BE2C (cell line): Measurements from ENCODE around the gene ANKRD37.

Source experiments
- DNase-seq: peaks from one replicate; pipeline ENCODE4 v3.0.0-alpha.2; 2020
- H3K27me3 ChIP-seq: fragments of 250-450 bp; sonication (Bioruptor Pico); 2 replicates; pipeline ENCODE4 v1.5.1; 2020; ENCODE audit warnings: mild to moderate bottlenecking
- H3K36me3 ChIP-seq: fragments of 250-450 bp; sonication (Bioruptor Pico); 2 replicates; pipeline ENCODE4 v1.5.1; 2020; ENCODE audit warnings: mild to moderate bottlenecking
- H3K4me1 ChIP-seq: fragments of 250-450 bp; sonication (Bioruptor Pico); 2 replicates; pipeline ENCODE4 v1.5.1; 2020
- H3K4me3 ChIP-seq: 2 replicates; pipeline ENCODE4 v1.5.1; 2011; ENCODE audit warnings: low read depth, low read length
- H3K9me3 ChIP-seq: fragments of 250-450 bp; sonication (Bioruptor Pico); 2 replicates; pipeline ENCODE4 v1.5.1; 2020
- CTCF ChIP-seq: IDR thresholded peaks from 2 replicates; pipeline ENCODE4 v1.5.1; 2012; ENCODE audit warnings: mild to moderate bottlenecking, low read depth, low read length

The ANKRD37 gene

GRCh38 chr4:185363251-185363650, 33.4 kb upstream of the ANKRD37 start:
- Histone ChIP-seq H3K4me3 (no peak overlapping the region), H3K27me3 (no peaks in the 10 kb centered on the region), H3K9me3 (no peaks in the 10 kb centered on the region), H3K4me1 (peaks cover 9% of the 10 kb centered on the region), H3K36me3 (no peaks in the 10 kb centered on the region)
- DNase-seq, result no peak
- no peak for TF ChIP-seq CTCF

GRCh38 chr4:185364886-185365285, 31.8 kb upstream of the ANKRD37 start:
- no peak for TF ChIP-seq CTCF
- no peaks in the 10 kb centered on the region for H3K9me3 ChIP-seq
- peaks cover 3% of the 10 kb centered on the region for H3K4me1 ChIP-seq
- no peak for DNase-seq
- H3K27me3 ChIP-seq, result no peaks in the 10 kb centered on the region
- H3K36me3 ChIP-seq, result no peaks in the 10 kb centered on the region
- H3K4me3 ChIP-seq, result no peak overlapping the region

GRCh38 chr4:185369731-185370130, 26.9 kb upstream of the ANKRD37 start:
- DNase-seq, result no peak
- no peak for TF ChIP-seq CTCF
- Histone ChIP-seq H3K27me3 (no peaks in the 10 kb centered on the region), H3K4me3 (no peak overlapping the region), H3K9me3 (no peaks in the 10 kb centered on the region), H3K36me3 (no peaks in the 10 kb centered on the region), H3K4me1 (no peaks in the 10 kb centered on the region; the same call in 1 of the 2 replicates)

GRCh38 chr4:185370268-185370949, 26.2 kb upstream of the ANKRD37 start:
- TF ChIP-seq CTCF, result no peak
- Histone ChIP-seq H3K4me1 (no peaks in the 10 kb centered on the region; the same call in 1 of the 2 replicates), H3K27me3 (no peaks in the 10 kb centered on the region), H3K36me3 (no peaks in the 10 kb centered on the region), H3K4me3 (no peak overlapping the region), H3K9me3 (no peaks in the 10 kb centered on the region)
- DNase-seq, result no peak

GRCh38 chr4:185371702-185372101, 24.9 kb upstream of the ANKRD37 start:
- Histone ChIP-seq H3K4me3 (no peak overlapping the region), H3K36me3 (no peaks in the 10 kb centered on the region), H3K27me3 (no peaks in the 10 kb centered on the region), H3K9me3 (no peaks in the 10 kb centered on the region), H3K4me1 (no peaks in the 10 kb centered on the region; the same call in 1 of the 2 replicates)
- DNase-seq, result no peak
- TF ChIP-seq CTCF, result no peak

- Histone ChIP-seq H3K4me1 (no peaks in the 10 kb centered on the region; the same call in 1 of the 2 replicates), H3K4me3 (no peak overlapping the region), H3K27me3 (no peaks in the 10 kb centered on the region), H3K36me3 (no peaks in the 10 kb centered on the region), H3K9me3 (no peaks in the 10 kb centered on the region)
- no peak for DNase-seq
- no peak for TF ChIP-seq CTCF
Observed at GRCh38 chr4:185374027-185374426, 22.6 kb upstream of the ANKRD37 start.
